Right ventricle myocardium superior (tissue), 1 donor: ENCODE data around the gene ZBTB9. TPM values are rescaled to one million over a fixed set of nuclear protein-coding genes. Genes with fewer than 3 reads are reported as not detected.
"Not testable (repeated sequence)": the region's sequence is repeated elsewhere in the genome, so short reads cannot be mapped to it uniquely, and the experiment has no call there.

Experiments used
- ATAC-seq: fragments of 200-7000 bp; cut with Tn5 transposase; one replicate; pipeline ENCODE4 v1.9.1; 2020; ENCODE audit warnings: mild to moderate bottlenecking; ENCODE audit not compliant: poor library complexity
- DNase-seq: peaks from one replicate; pipeline ENCODE4 v3.0.0-alpha.2; 2020
- intact Hi-C: fragments of 100-400 bp; cut with DNase I; formaldehyde crosslinking; loops from one replicate; pipeline ENCODE4 v1.11.2; 2022
- total RNA-seq: library from RNA; stranded (reverse); fragmentation: NEBNext Ultra II Directional; extraction: Animal tissue kit (Norgen Biotek cat#: 25700); gene quantifications from one replicate; pipeline ENCODE4 v1.2.1, GENCODE V29; 2021
- donor health status: DM: no; HTN: yes; CAD: no; lungs with severe emphysema.

Gene ZBTB9
- total RNA-seq, 1 donor from 2014 or later, result 4.3 TPM

GRCh38 chr6:33443619-33444504, 10.5 kb upstream of the ZBTB9 start:
- no peak for DNase-seq
- ATAC-seq, result no peak
- intact Hi-C loops, result no loop called here

GRCh38 chr6:33445119-33445603, 9.2 kb upstream of the ZBTB9 start:
- ATAC-seq, result no peak

GRCh38 chr6:33446356-33446755, 8.0 kb upstream of the ZBTB9 start:
- no peak for DNase-seq
- intact Hi-C loops, result no loop called here

More at GRCh38 chr6:33445119-33445603, 9.2 kb upstream of the ZBTB9 start:
- intact Hi-C loops, result no loop called here
- no peak for DNase-seq

GRCh38 chr6:33450434-33450833, 3.9 kb upstream of the ZBTB9 start:
- DNase-seq, result no peak
- intact Hi-C loops, result no loop called here
- no peak for ATAC-seq

More at GRCh38 chr6:33446356-33446755, 8.0 kb upstream of the ZBTB9 start:
- no peak for ATAC-seq

- no peak for ATAC-seq
- intact Hi-C loops, result no loop called here
- no peak for DNase-seq
These were observed 2.8 kb upstream of the ZBTB9 start for GRCh38 chr6:33451606-33452005.

- DNase-seq (no peak), ATAC-seq (no peak)
- intact Hi-C loops, result no loop called here
These were observed 1.9 kb upstream of the ZBTB9 start for GRCh38 chr6:33452496-33452895.

- ATAC-seq, result no peak
- DNase-seq, result no peak
- intact Hi-C loops, result no loop called here
These were observed 875 bp upstream of the ZBTB9 start for GRCh38 chr6:33453393-33454008.

GRCh38 chr6:33455051-33455450, 675 bp downstream of the ZBTB9 start:
- intact Hi-C loops, result no loop called here
- no peak for DNase-seq
- ATAC-seq, result no peak

GRCh38 chr6:33456156-33456555, 1.8 kb downstream of the ZBTB9 start:
- intact Hi-C loops, result no loop called here
- no peak for DNase-seq

GRCh38 chr6:33458676-33459075, 4.3 kb downstream of the ZBTB9 start:
- no peak for DNase-seq
- intact Hi-C loops, result no loop called here
- ATAC-seq, result no peak

More at GRCh38 chr6:33456156-33456555, 1.8 kb downstream of the ZBTB9 start:
- ATAC-seq, result no peak

- ATAC-seq (no peak), DNase-seq (no peak)
These were observed 4.8 kb downstream of the ZBTB9 start for GRCh38 chr6:33459226-33459625.

GRCh38 chr6:33466075-33466735, 11.8 kb downstream of the ZBTB9 start:
- intact Hi-C loops, result no loop called here
- DNase-seq (no peak), ATAC-seq (no peak)

More at GRCh38 chr6:33459226-33459625, 4.8 kb downstream of the ZBTB9 start:
- intact Hi-C loops, result no loop called here

- no peak for DNase-seq
- intact Hi-C loops, result no loop called here
- no peak for ATAC-seq
These were observed 12.7 kb downstream of the ZBTB9 start for GRCh38 chr6:33467091-33467490.

- intact Hi-C loops, result no loop called here
- DNase-seq (no peak), ATAC-seq (no peak)
These were observed 15.3 kb downstream of the ZBTB9 start for GRCh38 chr6:33469661-33470060.

- intact Hi-C loops, result no loop called here
- ATAC-seq (no peak), DNase-seq (no peak)
These were observed 23.5 kb downstream of the ZBTB9 start for GRCh38 chr6:33477864-33478263.

GRCh38 chr6:33481192-33481591, 26.8 kb downstream of the ZBTB9 start:
- ATAC-seq (no peak), DNase-seq (no peak)
- intact Hi-C loops, result no loop called here

- intact Hi-C loops, result not testable (repeated sequence)
These were observed 28.2 kb downstream of the ZBTB9 start for GRCh38 chr6:33482620-33483019.

GRCh38 chr6:33483678-33484077, 29.3 kb downstream of the ZBTB9 start:
- DNase-seq, result no peak
- ATAC-seq, result no peak
- intact Hi-C loops, result no loop called here

More at GRCh38 chr6:33482620-33483019, 28.2 kb downstream of the ZBTB9 start:
- DNase-seq, ATAC-seq: not testable (repeated sequence)

GRCh38 chr6:33484673-33485262, 30.4 kb downstream of the ZBTB9 start:
- ATAC-seq, intact Hi-C loops, DNase-seq: not testable (repeated sequence)
